SK-N-SH treated with all-trans-retinoic acid at 6 μM for 48 hours (cell line): Measurements from ENCODE around the gene ACKR2.

Experiments used
- ATAC-seq: fragments of 200-7000 bp; cut with Tn5 transposase; 3 replicates; pipeline ENCODE4 v1.9.1; 2020; ENCODE audit warnings: mild to moderate bottlenecking, moderate library complexity
- ARNTL ChIP-seq: fragments of 450-650 bp; formaldehyde crosslinking; IDR thresholded peaks from 2 replicates; pipeline ENCODE4 v1.5.0; 2020; ENCODE audit warnings: low read depth, mild to moderate bottlenecking, moderate library complexity, borderline replicate concordance
- BACH2 ChIP-seq: fragments of 250-450 bp; sonication (Bioruptor Pico); IDR thresholded peaks from 2 replicates; pipeline ENCODE4 v1.9.0; 2021; ENCODE audit warnings: mild to moderate bottlenecking, borderline replicate concordance
- CSDC2 ChIP-seq: fragments of 250-450 bp; sonication (Bioruptor Pico); IDR thresholded peaks from 2 replicates; pipeline ENCODE4 v1.5.0; 2020; ENCODE audit warnings: mild to moderate bottlenecking, moderate library complexity
- ESRRG ChIP-seq: fragments of 250-450 bp; sonication (Bioruptor Pico); IDR thresholded peaks from 2 replicates; pipeline ENCODE4 v1.6.1; 2021; ENCODE audit warnings: mild to moderate bottlenecking
- GLIS3 ChIP-seq: fragments of 250-450 bp; sonication (Bioruptor Pico); IDR thresholded peaks from 2 replicates; pipeline ENCODE4 v1.5.0; 2020; ENCODE audit warnings: mild to moderate bottlenecking, moderate library complexity
- ISL1 ChIP-seq: fragments of 250-450 bp; sonication (Bioruptor Pico); IDR thresholded peaks from 2 replicates; pipeline ENCODE4 v2.1.2; 2022; ENCODE audit warnings: mild to moderate bottlenecking, moderate library complexity
- OSR1 ChIP-seq: fragments of 250-450 bp; sonication (Bioruptor Pico); IDR thresholded peaks from 2 replicates; pipeline ENCODE4 v1.8.0; 2022; ENCODE audit warnings: moderate library complexity, mild to moderate bottlenecking, inconsistent platforms
- PPARA ChIP-seq: fragments of 250-450 bp; sonication (Bioruptor Pico); IDR thresholded peaks from 2 replicates; pipeline ENCODE4 v1.5.0; 2020; ENCODE audit warnings: mild to moderate bottlenecking, borderline replicate concordance
- SNAI2 ChIP-seq: fragments of 250-450 bp; sonication (Bioruptor Pico); IDR thresholded peaks from 2 replicates; pipeline ENCODE4 v1.5.0; 2020; ENCODE audit warnings: mild to moderate bottlenecking, moderate library complexity
- TCF4 ChIP-seq: fragments of 250-450 bp; sonication (Bioruptor Pico); IDR thresholded peaks from 2 replicates; pipeline ENCODE4 v1.8.0; 2021; ENCODE audit warnings: mild to moderate bottlenecking, moderate library complexity, borderline replicate concordance
- TOX ChIP-seq: fragments of 250-450 bp; sonication (Bioruptor Pico); IDR thresholded peaks from 2 replicates; pipeline ENCODE4 v1.8.0; 2021; ENCODE audit warnings: mild to moderate bottlenecking, moderate library complexity, borderline replicate concordance
- ZC3H10 ChIP-seq: fragments of 250-450 bp; sonication (Bioruptor Pico); IDR thresholded peaks from 2 replicates; pipeline ENCODE4 v1.5.1; 2021; ENCODE audit warnings: mild to moderate bottlenecking, moderate library complexity
- ZFP3 ChIP-seq: fragments of 250-450 bp; sonication (Bioruptor Pico); IDR thresholded peaks from 2 replicates; pipeline ENCODE4 v1.5.0; 2020; ENCODE audit warnings: mild to moderate bottlenecking, moderate library complexity
- ZFP30 ChIP-seq: fragments of 450-650 bp; formaldehyde crosslinking; IDR thresholded peaks from 2 replicates; pipeline ENCODE4 v1.5.0; 2022; ENCODE audit warnings: mild to moderate bottlenecking, moderate library complexity
- ZNF565 ChIP-seq: fragments of 450-650 bp; formaldehyde crosslinking; conservative IDR thresholded peaks from 2 replicates; pipeline ENCODE4 v1.5.0; 2020; ENCODE audit warnings: low read depth, mild to moderate bottlenecking, moderate library complexity
- ZNF70 ChIP-seq: fragments of 450-650 bp; formaldehyde crosslinking; IDR thresholded peaks from 2 replicates; pipeline ENCODE4 v1.5.0; 2020; ENCODE audit warnings: mild to moderate bottlenecking, moderate library complexity
- ZNF8 ChIP-seq: fragments of 450-650 bp; formaldehyde crosslinking; IDR thresholded peaks from 2 replicates; pipeline ENCODE4 v1.5.0; 2020; ENCODE audit warnings: mild to moderate bottlenecking, moderate library complexity
- TF ChIP-seq, protein P1 (sequence below): fragments of 250-450 bp; sonication (Bioruptor Pico); IDR thresholded peaks from 2 replicates; pipeline ENCODE4 v1.5.0; 2020; ENCODE audit warnings: mild to moderate bottlenecking, moderate library complexity
- TF ChIP-seq, protein P2 (sequence below): fragments of 250-450 bp; sonication (Bioruptor Pico); IDR thresholded peaks from 2 replicates; pipeline ENCODE4 v1.8.0; 2020; ENCODE audit warnings: mild to moderate bottlenecking, moderate library complexity, borderline replicate concordance
- TF ChIP-seq, protein P3 (sequence below): fragments of 250-450 bp; sonication (Bioruptor Pico); IDR thresholded peaks from 2 replicates; pipeline ENCODE4 v1.5.1; 2020; ENCODE audit warnings: low read depth, mild to moderate bottlenecking, moderate library complexity
- TF ChIP-seq, protein P4 (sequence below): fragments of 250-450 bp; sonication (Bioruptor Pico); IDR thresholded peaks from 2 replicates; pipeline ENCODE4 v1.5.1; 2021; ENCODE audit warnings: mild to moderate bottlenecking, moderate library complexity
- TF ChIP-seq, protein P5 (sequence below): fragments of 250-450 bp; sonication (Bioruptor Pico); IDR thresholded peaks from 2 replicates; pipeline ENCODE4 v1.8.0; 2021; ENCODE audit warnings: low read depth, mild to moderate bottlenecking, moderate library complexity, borderline replicate concordance

ACKR2 gene

DNA sequence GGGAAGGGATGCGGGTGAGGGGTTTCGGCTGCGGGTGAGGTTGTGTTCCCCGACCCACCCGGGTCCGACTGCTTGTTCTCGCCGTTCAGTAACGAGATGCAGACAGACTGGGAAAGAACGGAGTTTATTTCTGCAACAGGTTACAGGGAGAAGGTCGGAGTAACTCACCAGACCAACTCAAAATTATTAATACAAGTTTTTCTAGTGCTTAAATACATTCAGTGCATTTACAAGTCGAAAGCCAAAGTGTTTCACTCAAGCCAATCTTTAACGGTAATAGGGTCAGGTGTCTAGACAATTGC is 4.5 kb upstream of the ACKR2 start (continued):
- TF ChIP-seq, protein P1, sequence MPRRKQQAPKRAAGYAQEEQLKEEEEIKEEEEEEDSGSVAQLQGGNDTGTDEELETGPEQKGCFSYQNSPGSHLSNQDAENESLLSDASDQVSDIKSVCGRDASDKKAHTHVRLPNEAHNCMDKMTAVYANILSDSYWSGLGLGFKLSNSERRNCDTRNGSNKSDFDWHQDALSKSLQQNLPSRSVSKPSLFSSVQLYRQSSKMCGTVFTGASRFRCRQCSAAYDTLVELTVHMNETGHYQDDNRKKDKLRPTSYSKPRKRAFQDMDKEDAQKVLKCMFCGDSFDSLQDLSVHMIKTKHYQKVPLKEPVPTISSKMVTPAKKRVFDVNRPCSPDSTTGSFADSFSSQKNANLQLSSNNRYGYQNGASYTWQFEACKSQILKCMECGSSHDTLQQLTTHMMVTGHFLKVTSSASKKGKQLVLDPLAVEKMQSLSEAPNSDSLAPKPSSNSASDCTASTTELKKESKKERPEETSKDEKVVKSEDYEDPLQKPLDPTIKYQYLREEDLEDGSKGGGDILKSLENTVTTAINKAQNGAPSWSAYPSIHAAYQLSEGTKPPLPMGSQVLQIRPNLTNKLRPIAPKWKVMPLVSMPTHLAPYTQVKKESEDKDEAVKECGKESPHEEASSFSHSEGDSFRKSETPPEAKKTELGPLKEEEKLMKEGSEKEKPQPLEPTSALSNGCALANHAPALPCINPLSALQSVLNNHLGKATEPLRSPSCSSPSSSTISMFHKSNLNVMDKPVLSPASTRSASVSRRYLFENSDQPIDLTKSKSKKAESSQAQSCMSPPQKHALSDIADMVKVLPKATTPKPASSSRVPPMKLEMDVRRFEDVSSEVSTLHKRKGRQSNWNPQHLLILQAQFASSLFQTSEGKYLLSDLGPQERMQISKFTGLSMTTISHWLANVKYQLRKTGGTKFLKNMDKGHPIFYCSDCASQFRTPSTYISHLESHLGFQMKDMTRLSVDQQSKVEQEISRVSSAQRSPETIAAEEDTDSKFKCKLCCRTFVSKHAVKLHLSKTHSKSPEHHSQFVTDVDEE (CRISPR knock-in tag), result no peak
- TF ChIP-seq ARNTL, result no peak
- TF ChIP-seq TCF4 (CRISPR knock-in tag), result no peak
- TF ChIP-seq ZC3H10 (CRISPR knock-in tag), result no peak
- TF ChIP-seq TOX, result no peak
- TF ChIP-seq ZNF70 (CRISPR knock-in tag), result no peak
- TF ChIP-seq BACH2 (CRISPR knock-in tag), result no peak
- no peak for TF ChIP-seq OSR1 (CRISPR knock-in tag)
- no peak for TF ChIP-seq ZNF565 (CRISPR knock-in tag)
- no peak for TF ChIP-seq ESRRG
- TF ChIP-seq CSDC2 (CRISPR knock-in tag), result no peak
- no peak for TF ChIP-seq SNAI2
- TF ChIP-seq ZFP30 (CRISPR knock-in tag), result no peak

DNA sequence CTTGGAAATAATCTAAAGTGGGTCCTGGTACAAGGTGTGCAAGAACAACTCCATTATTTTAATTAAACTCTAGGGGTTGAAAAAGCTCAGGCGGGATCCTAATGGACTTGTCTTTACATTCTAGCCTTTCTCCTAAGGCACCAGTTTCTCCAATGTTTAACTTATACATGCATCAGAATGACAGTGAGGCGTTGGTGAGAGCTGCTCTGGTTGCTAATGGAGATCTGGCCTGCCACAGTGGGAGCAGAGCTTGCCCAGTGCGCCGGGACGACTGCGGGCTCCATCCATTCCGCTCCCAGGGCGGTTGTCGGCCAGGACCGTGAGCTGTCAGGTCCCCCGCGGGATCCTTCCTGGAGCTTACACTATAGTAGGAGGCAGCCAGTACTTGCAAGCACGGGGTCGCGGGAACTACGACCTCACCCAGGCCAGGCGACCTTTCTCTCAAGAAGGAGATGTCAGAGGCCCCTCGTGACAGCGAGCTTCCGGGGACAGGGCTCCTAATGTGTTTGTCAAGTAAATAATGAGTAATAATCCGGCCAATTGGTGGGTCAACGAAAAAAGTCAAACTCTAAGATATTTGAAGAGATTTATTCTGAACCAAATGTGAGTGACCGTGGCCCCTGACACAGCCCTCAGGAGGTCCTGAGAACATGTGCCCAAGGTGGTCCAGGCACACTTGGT is 4.0 kb upstream of the ACKR2 start:
- no peak for TF ChIP-seq ZNF565 (CRISPR knock-in tag)
- TF ChIP-seq, protein P2, sequence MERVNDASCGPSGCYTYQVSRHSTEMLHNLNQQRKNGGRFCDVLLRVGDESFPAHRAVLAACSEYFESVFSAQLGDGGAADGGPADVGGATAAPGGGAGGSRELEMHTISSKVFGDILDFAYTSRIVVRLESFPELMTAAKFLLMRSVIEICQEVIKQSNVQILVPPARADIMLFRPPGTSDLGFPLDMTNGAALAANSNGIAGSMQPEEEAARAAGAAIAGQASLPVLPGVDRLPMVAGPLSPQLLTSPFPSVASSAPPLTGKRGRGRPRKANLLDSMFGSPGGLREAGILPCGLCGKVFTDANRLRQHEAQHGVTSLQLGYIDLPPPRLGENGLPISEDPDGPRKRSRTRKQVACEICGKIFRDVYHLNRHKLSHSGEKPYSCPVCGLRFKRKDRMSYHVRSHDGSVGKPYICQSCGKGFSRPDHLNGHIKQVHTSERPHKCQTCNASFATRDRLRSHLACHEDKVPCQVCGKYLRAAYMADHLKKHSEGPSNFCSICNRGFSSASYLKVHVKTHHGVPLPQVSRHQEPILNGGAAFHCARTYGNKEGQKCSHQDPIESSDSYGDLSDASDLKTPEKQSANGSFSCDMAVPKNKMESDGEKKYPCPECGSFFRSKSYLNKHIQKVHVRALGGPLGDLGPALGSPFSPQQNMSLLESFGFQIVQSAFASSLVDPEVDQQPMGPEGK, result no peak
- TF ChIP-seq ZNF70 (CRISPR knock-in tag), result no peak
- no peak for TF ChIP-seq GLIS3 (CRISPR knock-in tag)
- TF ChIP-seq, protein P3, sequence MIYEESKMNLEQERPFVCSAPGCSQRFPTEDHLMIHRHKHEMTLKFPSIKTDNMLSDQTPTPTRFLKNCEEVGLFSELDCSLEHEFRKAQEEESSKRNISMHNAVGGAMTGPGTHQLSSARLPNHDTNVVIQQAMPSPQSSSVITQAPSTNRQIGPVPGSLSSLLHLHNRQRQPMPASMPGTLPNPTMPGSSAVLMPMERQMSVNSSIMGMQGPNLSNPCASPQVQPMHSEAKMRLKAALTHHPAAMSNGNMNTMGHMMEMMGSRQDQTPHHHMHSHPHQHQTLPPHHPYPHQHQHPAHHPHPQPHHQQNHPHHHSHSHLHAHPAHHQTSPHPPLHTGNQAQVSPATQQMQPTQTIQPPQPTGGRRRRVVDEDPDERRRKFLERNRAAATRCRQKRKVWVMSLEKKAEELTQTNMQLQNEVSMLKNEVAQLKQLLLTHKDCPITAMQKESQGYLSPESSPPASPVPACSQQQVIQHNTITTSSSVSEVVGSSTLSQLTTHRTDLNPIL, result no peak
- TF ChIP-seq, protein P4, sequence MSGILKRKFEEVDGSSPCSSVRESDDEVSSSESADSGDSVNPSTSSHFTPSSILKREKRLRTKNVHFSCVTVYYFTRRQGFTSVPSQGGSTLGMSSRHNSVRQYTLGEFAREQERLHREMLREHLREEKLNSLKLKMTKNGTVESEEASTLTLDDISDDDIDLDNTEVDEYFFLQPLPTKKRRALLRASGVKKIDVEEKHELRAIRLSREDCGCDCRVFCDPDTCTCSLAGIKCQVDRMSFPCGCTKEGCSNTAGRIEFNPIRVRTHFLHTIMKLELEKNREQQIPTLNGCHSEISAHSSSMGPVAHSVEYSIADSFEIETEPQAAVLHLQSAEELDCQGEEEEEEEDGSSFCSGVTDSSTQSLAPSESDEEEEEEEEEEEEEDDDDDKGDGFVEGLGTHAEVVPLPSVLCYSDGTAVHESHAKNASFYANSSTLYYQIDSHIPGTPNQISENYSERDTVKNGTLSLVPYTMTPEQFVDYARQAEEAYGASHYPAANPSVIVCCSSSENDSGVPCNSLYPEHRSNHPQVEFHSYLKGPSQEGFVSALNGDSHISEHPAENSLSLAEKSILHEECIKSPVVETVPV (CRISPR knock-in tag), result no peak
- TF ChIP-seq ESRRG, result no peak
- no peak for TF ChIP-seq ZFP3 (CRISPR knock-in tag)
- no peak for TF ChIP-seq BACH2 (CRISPR knock-in tag)
- TF ChIP-seq ISL1, result no peak
- no peak for TF ChIP-seq ARNTL
- TF ChIP-seq SNAI2, result no peak
- no peak for TF ChIP-seq OSR1 (CRISPR knock-in tag)
- TF ChIP-seq TOX, result no peak
- TF ChIP-seq, protein P5, sequence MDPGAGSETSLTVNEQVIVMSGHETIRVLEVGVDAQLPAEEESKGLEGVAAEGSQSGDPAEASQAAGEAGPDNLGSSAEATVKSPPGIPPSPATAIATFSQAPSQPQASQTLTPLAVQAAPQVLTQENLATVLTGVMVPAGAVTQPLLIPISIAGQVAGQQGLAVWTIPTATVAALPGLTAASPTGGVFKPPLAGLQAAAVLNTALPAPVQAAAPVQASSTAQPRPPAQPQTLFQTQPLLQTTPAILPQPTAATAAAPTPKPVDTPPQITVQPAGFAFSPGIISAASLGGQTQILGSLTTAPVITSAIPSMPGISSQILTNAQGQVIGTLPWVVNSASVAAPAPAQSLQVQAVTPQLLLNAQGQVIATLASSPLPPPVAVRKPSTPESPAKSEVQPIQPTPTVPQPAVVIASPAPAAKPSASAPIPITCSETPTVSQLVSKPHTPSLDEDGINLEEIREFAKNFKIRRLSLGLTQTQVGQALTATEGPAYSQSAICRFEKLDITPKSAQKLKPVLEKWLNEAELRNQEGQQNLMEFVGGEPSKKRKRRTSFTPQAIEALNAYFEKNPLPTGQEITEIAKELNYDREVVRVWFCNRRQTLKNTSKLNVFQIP, result no peak
- TF ChIP-seq ZC3H10 (CRISPR knock-in tag), result no peak
- TF ChIP-seq CSDC2 (CRISPR knock-in tag), result no peak
- TF ChIP-seq, protein P1 (CRISPR knock-in tag), result no peak
- TF ChIP-seq PPARA, result no peak
- TF ChIP-seq ZNF8 (CRISPR knock-in tag), result no peak
- ATAC-seq, result no peak
